ENCODE data around the gene GAA. TPM values are rescaled to one million over a fixed set of nuclear protein-coding genes. Genes with fewer than 3 reads are reported as not detected.

Gene GAA
- total RNA-seq, 1 donor from 2014 or later: 143 TPM

DNA sequence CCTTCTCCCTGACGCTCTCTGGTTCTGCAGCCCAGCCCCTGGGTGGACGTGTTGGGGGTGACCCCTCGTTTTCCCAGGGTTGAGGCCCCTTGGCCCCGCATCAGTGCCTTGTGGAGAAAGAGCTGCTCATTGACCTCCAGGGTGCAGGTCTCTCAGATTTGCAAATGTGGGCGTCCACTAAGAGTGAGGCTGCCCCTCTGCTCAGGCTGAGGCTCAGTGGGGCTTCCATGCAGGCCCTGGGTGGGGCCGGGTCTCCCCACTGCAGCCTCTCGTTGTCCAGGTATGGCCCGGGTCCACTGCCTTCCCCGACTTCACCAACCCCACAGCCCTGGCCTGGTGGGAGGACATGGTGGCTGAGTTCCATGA, 9.0 kb downstream of the GAA start:
- TF ChIP-seq, protein P1, sequence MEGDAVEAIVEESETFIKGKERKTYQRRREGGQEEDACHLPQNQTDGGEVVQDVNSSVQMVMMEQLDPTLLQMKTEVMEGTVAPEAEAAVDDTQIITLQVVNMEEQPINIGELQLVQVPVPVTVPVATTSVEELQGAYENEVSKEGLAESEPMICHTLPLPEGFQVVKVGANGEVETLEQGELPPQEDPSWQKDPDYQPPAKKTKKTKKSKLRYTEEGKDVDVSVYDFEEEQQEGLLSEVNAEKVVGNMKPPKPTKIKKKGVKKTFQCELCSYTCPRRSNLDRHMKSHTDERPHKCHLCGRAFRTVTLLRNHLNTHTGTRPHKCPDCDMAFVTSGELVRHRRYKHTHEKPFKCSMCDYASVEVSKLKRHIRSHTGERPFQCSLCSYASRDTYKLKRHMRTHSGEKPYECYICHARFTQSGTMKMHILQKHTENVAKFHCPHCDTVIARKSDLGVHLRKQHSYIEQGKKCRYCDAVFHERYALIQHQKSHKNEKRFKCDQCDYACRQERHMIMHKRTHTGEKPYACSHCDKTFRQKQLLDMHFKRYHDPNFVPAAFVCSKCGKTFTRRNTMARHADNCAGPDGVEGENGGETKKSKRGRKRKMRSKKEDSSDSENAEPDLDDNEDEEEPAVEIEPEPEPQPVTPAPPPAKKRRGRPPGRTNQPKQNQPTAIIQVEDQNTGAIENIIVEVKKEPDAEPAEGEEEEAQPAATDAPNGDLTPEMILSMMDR (IDR thresholded peaks at IDR 0.05): no peak
- no peak for DNase-seq
- no peaks in the 10 kb centered on the region for H3K9me3 ChIP-seq

DNA sequence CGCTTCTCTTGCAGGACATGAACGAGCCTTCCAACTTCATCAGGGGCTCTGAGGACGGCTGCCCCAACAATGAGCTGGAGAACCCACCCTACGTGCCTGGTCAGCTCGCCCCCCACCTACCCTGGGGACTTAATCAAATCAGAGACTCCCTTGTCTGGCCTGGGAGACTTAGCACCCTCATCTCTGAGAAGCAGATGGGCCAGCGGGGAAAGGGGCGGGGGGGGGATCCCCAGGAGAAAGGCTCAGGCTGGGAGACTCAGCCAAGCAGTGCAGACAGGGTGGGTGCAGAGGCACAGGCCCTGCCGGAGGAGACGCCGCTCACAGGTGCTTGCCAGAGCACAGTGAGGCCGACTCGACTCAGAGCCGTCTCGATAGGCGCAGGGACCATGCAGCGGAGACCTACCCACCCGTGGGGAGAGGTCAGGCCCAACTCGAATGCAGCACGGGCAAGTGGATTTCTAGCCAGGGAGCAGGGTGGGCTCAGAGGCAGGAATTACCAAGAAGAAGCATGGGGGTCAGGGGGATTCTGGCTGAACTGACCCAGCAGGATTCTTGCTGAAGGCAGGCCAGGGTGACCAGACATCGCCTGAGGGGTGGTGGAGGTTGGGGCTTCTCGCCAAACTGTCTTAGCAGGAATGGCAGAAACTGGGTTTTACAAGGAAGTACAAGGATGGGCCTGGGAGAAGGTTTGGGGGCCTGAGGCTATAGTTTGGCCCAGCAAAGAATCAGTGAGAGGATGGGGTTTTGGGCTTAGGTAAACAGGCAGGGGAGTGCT, 9.7 kb downstream of the GAA start:
- Histone ChIP-seq H3K27me3 (ENCODE audit: low read depth) (no peaks in the 10 kb centered on the region), H3K4me3 (no peak overlapping the region), H3K36me3 (no peaks in the 10 kb centered on the region), H3K4me1 (no peaks in the 10 kb centered on the region), H3K27ac (no peak overlapping the region), H3K9me3 (no peaks in the 10 kb centered on the region)
- no peak for ATAC-seq
- DNase-seq: no peak
- intact Hi-C loops (cut with DNase I): no loop called here
- TF ChIP-seq, protein P1 (IDR thresholded peaks at IDR 0.05): no peak

More for the DNA sequence above, 9.0 kb downstream of the GAA start:
- no peak for ATAC-seq
- H3K4me3 ChIP-seq: no peak overlapping the region
- H3K4me1 ChIP-seq: no peaks in the 10 kb centered on the region
- intact Hi-C loops (cut with DNase I): no loop called here
- no peak overlapping the region for H3K27ac ChIP-seq
- H3K36me3 ChIP-seq: no peaks in the 10 kb centered on the region
- H3K27me3 ChIP-seq (ENCODE audit: low read depth): no peaks in the 10 kb centered on the region

DNA sequence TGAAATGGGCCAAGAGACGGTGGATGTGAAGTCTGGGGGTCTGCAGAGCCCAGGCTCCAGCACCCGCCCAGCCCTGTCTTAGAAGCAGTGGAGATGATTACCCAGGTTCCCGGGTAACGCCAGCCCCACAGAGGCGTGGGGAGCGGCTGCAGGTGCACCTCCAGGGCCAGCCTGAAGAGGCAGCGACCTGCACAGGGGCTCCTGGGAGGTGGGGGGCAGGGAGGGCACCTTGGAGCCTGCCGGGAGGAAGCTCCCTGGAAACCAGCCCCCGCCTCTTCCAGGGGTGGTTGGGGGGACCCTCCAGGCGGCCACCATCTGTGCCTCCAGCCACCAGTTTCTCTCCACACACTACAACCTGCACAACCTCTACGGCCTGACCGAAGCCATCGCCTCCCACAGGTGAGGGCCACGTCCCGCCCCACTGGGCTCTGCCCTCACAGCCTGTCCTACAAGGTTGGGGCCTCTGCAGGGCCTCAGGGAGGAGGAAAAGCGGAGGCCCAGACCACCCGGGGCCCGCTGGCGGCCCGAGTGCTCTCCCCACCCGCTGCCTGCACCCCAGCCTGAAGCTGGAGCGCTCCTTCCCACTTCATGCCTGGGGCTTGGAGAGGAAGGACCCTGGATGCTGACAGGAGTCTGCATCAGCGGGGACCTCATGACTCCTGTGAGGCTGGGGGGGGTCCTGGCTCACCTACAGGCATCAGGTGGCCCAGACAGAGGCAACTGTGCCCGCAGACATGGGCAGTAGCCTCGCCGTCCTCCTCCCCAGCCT, 10.5 kb downstream of the GAA start:
- Histone ChIP-seq H3K27me3 (ENCODE audit: low read depth) (no peaks in the 10 kb centered on the region), H3K4me3 (no peak overlapping the region), H3K4me1 (no peaks in the 10 kb centered on the region), H3K9me3 (no peaks in the 10 kb centered on the region), H3K36me3 (no peaks in the 10 kb centered on the region), H3K27ac (no peak overlapping the region)
- DNase-seq (no peak), ATAC-seq (no peak)
- intact Hi-C loops (cut with DNase I): no loop called here
- TF ChIP-seq, protein P1 (IDR thresholded peaks at IDR 0.05): no peak

DNA sequence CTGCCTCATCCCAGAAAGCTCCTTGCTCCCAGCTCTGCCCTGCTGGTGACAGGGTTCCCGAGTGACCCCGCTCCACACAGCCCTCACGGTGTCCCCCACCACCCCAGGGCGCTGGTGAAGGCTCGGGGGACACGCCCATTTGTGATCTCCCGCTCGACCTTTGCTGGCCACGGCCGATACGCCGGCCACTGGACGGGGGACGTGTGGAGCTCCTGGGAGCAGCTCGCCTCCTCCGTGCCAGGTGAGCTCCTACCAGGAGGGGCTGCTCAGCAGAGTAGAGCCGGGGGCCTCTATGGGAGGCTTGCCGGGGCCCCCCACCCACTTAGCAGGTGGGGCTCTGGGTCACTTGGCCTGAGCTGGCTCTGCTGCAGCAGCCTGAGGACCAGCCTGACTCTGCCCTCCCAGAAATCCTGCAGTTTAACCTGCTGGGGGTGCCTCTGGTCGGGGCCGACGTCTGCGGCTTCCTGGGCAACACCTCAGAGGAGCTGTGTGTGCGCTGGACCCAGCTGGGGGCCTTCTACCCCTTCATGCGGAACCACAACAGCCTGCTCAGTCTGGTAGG, 11.2 kb downstream of the GAA start:
- H3K27me3 ChIP-seq (ENCODE audit: low read depth): no peaks in the 10 kb centered on the region
- H3K36me3 ChIP-seq: peaks cover 5% of the 10 kb centered on the region
- TF ChIP-seq, protein P1 (IDR thresholded peaks at IDR 0.05): no peak
- H3K4me1 ChIP-seq: no peaks in the 10 kb centered on the region
- ATAC-seq (peak; percentile 6 to 12), DNase-seq (no peak)
- no peak overlapping the region for H3K4me3 ChIP-seq
- intact Hi-C loops (cut with DNase I): no loop called here
- H3K27ac ChIP-seq: no peak overlapping the region
- H3K9me3 ChIP-seq: no peaks in the 10 kb centered on the region

DNA sequence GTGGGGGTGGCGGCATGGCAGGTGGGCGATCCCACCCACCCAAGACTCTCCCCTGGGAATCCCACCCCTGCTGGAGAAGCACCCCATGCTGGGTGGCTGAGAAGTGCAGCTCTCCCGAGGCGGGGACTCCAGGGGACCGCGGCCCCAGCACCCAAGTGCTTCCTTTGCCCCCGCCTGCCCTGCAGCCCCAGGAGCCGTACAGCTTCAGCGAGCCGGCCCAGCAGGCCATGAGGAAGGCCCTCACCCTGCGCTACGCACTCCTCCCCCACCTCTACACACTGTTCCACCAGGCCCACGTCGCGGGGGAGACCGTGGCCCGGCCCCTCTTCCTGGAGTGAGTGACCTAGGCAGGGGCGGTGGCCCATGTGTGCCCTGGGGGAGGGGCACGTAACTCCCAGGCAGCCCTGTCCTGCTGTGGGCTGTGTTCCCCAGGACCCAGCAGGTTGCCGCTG, 11.7 kb downstream of the GAA start:
- Histone ChIP-seq H3K36me3 (peaks cover 9% of the 10 kb centered on the region), H3K4me1 (no peaks in the 10 kb centered on the region)
- intact Hi-C loops (cut with DNase I): no loop called here

More for the DNA sequence above, 11.7 kb downstream of the GAA start:
- TF ChIP-seq, protein P1 (IDR thresholded peaks at IDR 0.05): no peak
- no peak for DNase-seq
- Histone ChIP-seq H3K27ac (no peak overlapping the region), H3K27me3 (ENCODE audit: low read depth) (no peaks in the 10 kb centered on the region), H3K4me3 (no peak overlapping the region), H3K9me3 (no peaks in the 10 kb centered on the region)
- no peak for ATAC-seq
